IPS DF 4.7 (cell line): ENCODE data around the gene SHLD2.
"Not testable (repeated sequence)": the region's sequence is repeated elsewhere in the genome, so short reads cannot be mapped to it uniquely, and the experiment has no call there.

Experiments
- DNase-seq: peaks from one replicate; pipeline ENCODE4 v3.0.0-alpha.2; 2013; ENCODE audit warnings: low spot score; ENCODE audit errors: extremely low read depth

SHLD2 gene

GRCh38 chr10:87210309-87210708, 115.3 kb downstream of the SHLD2 start:
- not testable (repeated sequence) for DNase-seq

GRCh38 chr10:87211848-87212247, 116.8 kb downstream of the SHLD2 start:
- DNase-seq = not testable (repeated sequence)

- not testable (repeated sequence) for DNase-seq
Measured at GRCh38 chr10:87213150-87213765, 118.3 kb downstream of the SHLD2 start.

GRCh38 chr10:87213806-87214205, 118.8 kb downstream of the SHLD2 start:
- not testable (repeated sequence) for DNase-seq

GRCh38 chr10:87216120-87216519, 121.1 kb downstream of the SHLD2 start:
- not testable (repeated sequence) for DNase-seq

- DNase-seq = not testable (repeated sequence)
Measured at GRCh38 chr10:87219370-87219769, 124.4 kb downstream of the SHLD2 start.

- not testable (repeated sequence) for DNase-seq
Measured at GRCh38 chr10:87222789-87223188, 127.8 kb downstream of the SHLD2 start.

GRCh38 chr10:87225148-87225547, 130.1 kb downstream of the SHLD2 start, which contains the start of gene NUTM2A:
Gene NUTM2A (plus strand): TSS chr10:87225448. CDS start chr10:87225831, 383 bp downstream.
- not testable (repeated sequence) for DNase-seq

- not testable (repeated sequence) for DNase-seq
Measured at GRCh38 chr10:87228247-87228646, 133.2 kb downstream of the SHLD2 start.

GRCh38 chr10:87229211-87229610, 134.2 kb downstream of the SHLD2 start:
- DNase-seq = not testable (repeated sequence)

- DNase-seq = not testable (repeated sequence)
Measured at GRCh38 chr10:87234854-87235253, 139.8 kb downstream of the SHLD2 start.

GRCh38 chr10:87237244-87237643, 142.2 kb downstream of the SHLD2 start:
- DNase-seq = not testable (repeated sequence)

GRCh38 chr10:87239346-87239808, 144.4 kb downstream of the SHLD2 start:
- not testable (repeated sequence) for DNase-seq
